Gastroesophageal sphincter (tissue), 4 donors: ENCODE results near the gene VWA7. TPM values are rescaled to one million over a fixed set of nuclear protein-coding genes. Genes with fewer than 3 reads are reported as not detected.

ENCODE experiments used
- ATAC-seq: fragments of 150-250 bp; one replicate; pipeline ENCODE4 v1.9.1; 2016; ENCODE audit warnings: mild to moderate bottlenecking, moderate library complexity
- H3K27ac ChIP-seq, 4 donors: fragments of 200-600 bp; sonication (generic) in 3 of 4; 1 replicate in 3 of 4; 2 replicates in 1 of 4; pipeline ENCODE4 v1.5.1; 2016 to 2019
- H3K27me3 ChIP-seq: fragments of 200-600 bp; sonication (generic); one replicate; pipeline ENCODE4 v1.5.1; 2019
- H3K36me3 ChIP-seq, 2 donors: fragments of 200-600 bp; sonication (generic); one replicate each; pipeline ENCODE4 v1.5.1; 2019; ENCODE audit warnings: control low read depth in 1 of 2
- H3K4me1 ChIP-seq, 3 donors: fragments of 200-600 bp; sonication (generic); 1 replicate in 2 of 3; 2 replicates in 1 of 3; pipeline ENCODE4 v1.5.1; 2016 to 2019; ENCODE audit warnings: control low read depth in 2 of 3
- H3K4me3 ChIP-seq, 2 donors: fragments of 200-600 bp; sonication (generic); one replicate each; pipeline ENCODE4 v1.5.1; 2019; ENCODE audit warnings: mild to moderate bottlenecking in 1 of 2, moderate library complexity in 1 of 2
- H3K9me3 ChIP-seq, 3 donors: fragments of 200-600 bp; sonication (generic); one replicate each; pipeline ENCODE4 v1.5.1; 2017 to 2019; ENCODE audit warnings: control low read depth in 2 of 3
- CTCF ChIP-seq, 4 experiments: fragments of 200-600 bp in 2 of 4; fragments of 450-650 bp in 2 of 4; sonication (generic) in 1 of 4; IDR thresholded peaks; one replicate each; pipeline ENCODE4 v1.5.1; 2017 to 2019; ENCODE audit warnings: antibody characterized with exemption in 4 of 4, mild to moderate bottlenecking in 2 of 4, moderate library complexity in 2 of 4
- EP300 ChIP-seq: sonication (generic); formaldehyde crosslinking; IDR thresholded peaks from one replicate; pipeline ENCODE4 v1.6.1; 2017; ENCODE audit warnings: antibody characterized with exemption, mild to moderate bottlenecking
- POLR2A ChIP-seq, 2 donors: fragments of 450-650 bp; IDR thresholded peaks; one replicate each; pipeline ENCODE4 v1.6.1; 2017; ENCODE audit warnings: antibody characterized with exemption in 2 of 2, mild to moderate bottlenecking in 2 of 2, moderate library complexity in 1 of 2
- POLR2AphosphoS5 ChIP-seq: sonication (generic); formaldehyde crosslinking; IDR thresholded peaks from one replicate; pipeline ENCODE4 v1.6.1; 2017; ENCODE audit warnings: antibody characterized with exemption
- WGBS, 2 donors: methylation state at CpG; one replicate each; pipeline ENCODE4 v1.1.5; 2018; ENCODE audit warnings: low coverage in 1 of 2; 5-methylcytosine and 5-hydroxymethylcytosine counted together
- total RNA-seq, 4 donors: library from RNA; depleted of rRNA; stranded (reverse); fragments of >200 nt; gene quantifications; one replicate each; pipeline ENCODE4 v1.1.0, GENCODE V29; 2016

The VWA7 gene
- total RNA-seq, 4 donors from 2014 or later: 0.12 to 0.54 (median 0.31) TPM

- no peak for TF ChIP-seq POLR2A (IDR thresholded peaks at IDR 0.05)
- TF ChIP-seq CTCF (IDR thresholded peaks at IDR 0.05): no peak
- Histone ChIP-seq H3K27ac (no peak overlapping the region), H3K4me1 (peaks cover 0 to 12% (median 6%) of the 10 kb centered on the region in 3 donors), H3K9me3 (no peaks in the 10 kb centered on the region), H3K27me3 (no peaks in the 10 kb centered on the region), H3K4me3 (no peak overlapping the region), H3K36me3 (peaks cover 0 to 36% of the 10 kb centered on the region in 2 donors)
- WGBS, 2 donors: 59 to 76% methylated on average over 5 to 12 of the region's 12 CpGs
- ATAC-seq: no peak
Observed at GRCh38 chr6:31799781-31800180, 22.7 kb upstream of the VWA7 start.

GRCh38 chr6:31797588-31797987 is 20.5 kb upstream of the VWA7 start:
- WGBS, 2 donors: 46 to 63% methylated on average over 4 to 5 of the region's 5 CpGs

GRCh38 chr6:31796993-31797385 is 19.9 kb upstream of the VWA7 start:
- Histone ChIP-seq H3K36me3 (peaks cover 0 to 30% of the 10 kb centered on the region in 2 donors), H3K4me1 (peaks cover 0 to 22% (median 12%) of the 10 kb centered on the region in 3 donors), H3K27ac (peak overlapping the region in 3 of 4 donors; percentile 41 to 97 (median 96)), H3K9me3 (no peaks in the 10 kb centered on the region), H3K27me3 (no peaks in the 10 kb centered on the region), H3K4me3 (no peak overlapping the region)
- no peak for TF ChIP-seq POLR2AphosphoS5
- TF ChIP-seq POLR2A (IDR thresholded peaks at IDR 0.05): no peak
- TF ChIP-seq EP300: no peak
- TF ChIP-seq CTCF (IDR thresholded peaks at IDR 0.05): no peak
- ATAC-seq: no peak
- 83% methylated on average over 2 of the region's 2 CpGs; no CpG with 5 or more reads in 1 of the 2 donors for WGBS, 2 donors

More at GRCh38 chr6:31797588-31797987, 20.5 kb upstream of the VWA7 start:
- peaks cover 0 to 30% of the 10 kb centered on the region in 2 donors for H3K36me3 ChIP-seq
- H3K27ac ChIP-seq: peak overlapping the region in 2 of 4 donors; percentile 2 to 97
- no peak overlapping the region for H3K4me3 ChIP-seq
- no peaks in the 10 kb centered on the region for H3K27me3 ChIP-seq
- H3K4me1 ChIP-seq: peaks cover 0 to 22% (median 12%) of the 10 kb centered on the region in 3 donors
- H3K9me3 ChIP-seq: no peaks in the 10 kb centered on the region
- ATAC-seq: no peak
- TF ChIP-seq CTCF (IDR thresholded peaks at IDR 0.05): no peak
- no peak for TF ChIP-seq POLR2AphosphoS5
- no peak for TF ChIP-seq POLR2A (IDR thresholded peaks at IDR 0.05)
- no peak for TF ChIP-seq EP300

GRCh38 chr6:31795616-31796298 is 18.6 kb upstream of the VWA7 start, which contains the start of gene VARS1:
VARS1 (minus strand) TSS chr6:31795752; CDS start chr6:31795217, 535 bp downstream.
- peak; percentile 53 for TF ChIP-seq POLR2AphosphoS5
- peak in 3 of 4 experiments; percentile 91 to 96 (median 96) for TF ChIP-seq CTCF (IDR thresholded peaks at IDR 0.05)
- TF ChIP-seq POLR2A (IDR thresholded peaks at IDR 0.05): peak; percentile 27 to 69
- no peak for TF ChIP-seq EP300
- Histone ChIP-seq H3K27me3 (no peaks in the 10 kb centered on the region), H3K27ac (peak within 1 kb of the TSS; percentile 65 to 97 (median 96)), H3K9me3 (no peaks in the 10 kb centered on the region), H3K4me3 (peak within 1 kb of the TSS; percentile 63 to 66), H3K36me3 (peaks cover 0 to 34% of the 10 kb centered on the region in 2 donors), H3K4me1 (peaks cover 0 to 22% (median 12%) of the 10 kb centered on the region in 3 donors)
- peak; percentile 98 for ATAC-seq
- 10% methylated on average over 2 of the region's 75 CpGs; no CpG with 5 or more reads in 1 of the 2 donors for whole genome bisulfite sequencing, 2 donors
